Fibroblast of pulmonary artery (primary cell): ENCODE results near the gene CRELD2.

Experiments
- DNase-seq: peaks from one replicate; pipeline ENCODE4 v3.0.0-alpha.2; 2010; ENCODE audit warnings: low read depth
- H3K4me3 ChIP-seq: replicated peaks from 2 replicates; pipeline ENCODE4 v1.5.1; 2011; ENCODE audit warnings: low read depth, mild to moderate bottlenecking, control low read depth, low read length, moderate library complexity
- CTCF ChIP-seq: IDR thresholded peaks from 2 replicates; pipeline ENCODE4 v1.5.1; 2011; ENCODE audit warnings: mild to moderate bottlenecking, control low read depth, low read length, inconsistent platforms; ENCODE audit errors: missing control alignments

The CRELD2 gene

GRCh38 chr22:49962751-49963646 lies 44.6 kb downstream of the CRELD2 start:
- DNase-seq = no peak
- TF ChIP-seq CTCF = no peak
- peak overlapping the region; percentile 82 for H3K4me3 ChIP-seq

DNA sequence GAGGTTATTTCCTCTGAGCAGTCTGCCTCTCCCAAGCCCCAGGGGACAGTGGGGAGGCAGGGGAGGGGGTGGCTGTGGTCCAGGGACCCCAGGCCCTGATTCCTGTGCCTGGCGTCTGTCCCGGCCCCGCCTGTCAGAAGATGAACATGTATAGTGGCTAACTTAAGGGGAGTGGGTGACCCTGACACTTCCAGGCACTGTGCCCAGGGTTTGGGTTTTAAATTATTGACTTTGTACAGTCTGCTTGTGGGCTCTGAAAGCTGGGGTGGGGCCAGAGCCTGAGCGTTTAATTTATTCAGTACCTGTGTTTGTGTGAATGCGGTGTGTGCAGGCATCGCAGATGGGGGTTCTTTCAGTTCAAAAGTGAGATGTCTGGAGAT lies 45.2 kb downstream of the CRELD2 start:
- TF ChIP-seq CTCF = no peak
- H3K4me3 ChIP-seq = peak overlapping the region; percentile 82
- DNase-seq = no peak

- no peak for TF ChIP-seq CTCF
- no peak for DNase-seq
- peak overlapping the region; percentile 82 for H3K4me3 ChIP-seq
Measured at GRCh38 chr22:49964136-49965090, 46.0 kb downstream of the CRELD2 start.

GRCh38 chr22:49965091-49966040 lies 46.9 kb downstream of the CRELD2 start:
- H3K4me3 ChIP-seq = no peak overlapping the region
- TF ChIP-seq CTCF = no peak
- DNase-seq = no peak

DNA sequence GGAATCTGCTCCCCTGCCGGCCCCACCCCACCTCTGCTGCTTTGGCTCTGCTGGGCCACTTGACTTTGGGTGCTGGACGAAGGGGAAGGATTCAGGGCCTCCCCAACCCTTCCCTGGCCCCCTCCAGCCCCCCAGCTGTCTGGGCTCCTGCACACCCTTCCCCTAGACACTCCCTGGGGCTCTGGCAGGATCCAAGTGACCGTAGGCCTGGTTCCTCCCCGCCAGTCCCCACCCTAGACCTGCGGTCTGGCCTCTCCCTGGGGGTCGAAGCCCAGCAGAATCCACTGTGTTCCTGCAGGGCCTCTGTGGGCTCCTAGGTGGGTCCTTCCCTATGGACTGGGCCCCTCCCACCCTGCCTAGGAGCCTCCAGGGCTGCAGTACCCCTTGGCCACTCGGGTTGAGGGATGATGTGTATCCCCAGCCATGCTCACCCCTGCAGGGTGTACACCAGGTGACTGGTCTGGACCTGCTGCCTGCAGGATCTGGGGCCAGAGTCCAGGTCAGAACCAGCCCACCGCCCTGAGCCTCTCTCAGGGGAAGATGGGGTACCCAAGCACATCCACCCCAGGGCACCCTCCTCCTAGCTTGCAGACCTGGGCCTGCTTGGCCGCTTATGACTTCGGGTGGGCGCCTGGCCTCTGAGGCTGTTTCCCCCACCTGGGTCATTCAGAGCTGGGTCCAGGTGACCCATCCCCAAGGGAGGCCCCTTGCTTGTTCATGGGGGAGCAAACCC lies 47.8 kb downstream of the CRELD2 start:
- no peak for TF ChIP-seq CTCF
- no peak overlapping the region for H3K4me3 ChIP-seq
- no peak for DNase-seq
